Pancreas (tissue), 10 donors: ENCODE results near the gene C8B. TPM values are rescaled to one million over a fixed set of nuclear protein-coding genes. Genes with fewer than 3 reads are reported as not detected.

ENCODE experiments used
- ATAC-seq, 4 donors: fragments of 200-7000 bp; cut with Tn5 transposase; one replicate each; pipeline versions ENCODE4 v1.8.0 to v1.9.1; 2020; ENCODE audit warnings: mild to moderate bottlenecking in 4 of 4, moderate library complexity in 4 of 4
- DNase-seq, 6 donors: peaks; one replicate each; pipeline ENCODE4 v3.0.0-alpha.2; 2020
- FAIRE-seq: peaks from 2 replicates; lab custom pipeline; 2012; peaks lifted over from hg19 to GRCh38; lab: Jason Lieb, UNC
- H3K27ac ChIP-seq, 4 donors: fragments of 200-600 bp; sonication (generic); 1 replicate in 3 of 4; 2 replicates in 1 of 4; pipeline versions ENCODE4 v1.5.0 to v1.8.0; 2020
- H3K27me3 ChIP-seq, 4 donors: fragments of 200-600 bp; one replicate each; pipeline ENCODE4 v1.8.0; 2021
- H3K36me3 ChIP-seq, 3 donors: fragments of 200-600 bp; sonication (generic) in 1 of 3; one replicate each; pipeline versions ENCODE4 v1.5.0 to v1.8.0; 2020 to 2021
- H3K4me1 ChIP-seq, 3 donors: fragments of 200-600 bp; one replicate each; pipeline ENCODE4 v1.8.0; 2021
- H3K4me3 ChIP-seq, 4 donors: fragments of 200-600 bp; sonication (generic) in 2 of 4; one replicate each; pipeline versions ENCODE4 v1.5.0 to v1.8.0; 2020 to 2021
- H3K9me3 ChIP-seq, 4 donors: fragments of 200-600 bp; one replicate each; pipeline ENCODE4 v1.8.0; 2021
- CTCF ChIP-seq, 4 donors: fragments of 200-600 bp; sonication (generic) in 3 of 4; IDR thresholded peaks; one replicate each; pipeline versions ENCODE4 v1.5.0 to v1.8.0; 2021; ENCODE audit warnings: antibody characterized with exemption in 4 of 4
- WGBS, 2 donors: extraction: QIAGEN DNeasy Blood & Tissue Kit; methylation state at CpG; one replicate each; pipeline ENCODE4 v1.1.7; 2013; 5-methylcytosine and 5-hydroxymethylcytosine counted together
- intact Hi-C, 3 donors: fragments of 100-400 bp; cut with DNase I; formaldehyde crosslinking; loops; one replicate each; pipeline versions ENCODE4 v1.11.1 to v1.14.2; 2022
- polyA plus RNA-seq, 2 donors: library from polyadenylated mRNA; stranded (reverse); fragments of 200-250 nt; gene quantifications; one replicate each; pipeline ENCODE4 v1.2.3, GENCODE V29; 2013
- total RNA-seq, 6 donors: library from RNA; stranded (reverse); fragmentation: NEBNext Ultra II Directional in 4 of 6; extraction: Animal tissue kit (Norgen Biotek cat#: 25700) in 4 of 6; gene quantifications; one replicate each; pipeline versions ENCODE4 v1.2.1 to v1.2.4, GENCODE V29; 2021 to 2023
- donor health status: healthy with polysubstance abuse.
- donor health status: DM: no; HTN: no; CAD: no; lungs with moderate emphysema.
- donor health status: DM: no; HTN: no; CAD: no.
- donor health status: control.
- donor health status: control.
- donor health status: Bipolar disorder and iron deficiency.
- donor health status: DM: yes; HTN: yes; CAD: no.
- donor health status: DM: no; HTN: no; CAD: no.
- donor health status: DM: no; HTN: no; CAD: no.
- donor health status: DM: yes; HTN: yes; CAD: no.

The C8B gene
- total and polyA plus RNA-seq, 8 donors = 0.05 to 0.28 (median 0.18) TPM; not detected in 4

GRCh38 chr1:56964349-56965017 is 1.3 kb downstream of the C8B start:
- Histone ChIP-seq H3K4me3 (no peak overlapping the region), H3K27me3 (no peaks in the 10 kb centered on the region), H3K4me1 (peaks cover 0 to 10% (median 0%) of the 10 kb centered on the region in 3 donors), H3K9me3 (no peaks in the 10 kb centered on the region), H3K36me3 (no peaks in the 10 kb centered on the region), H3K27ac (no peak overlapping the region)
- intact Hi-C loops = no loop called here
- DNase-seq = no peak
- ATAC-seq = no peak
- TF ChIP-seq CTCF (IDR thresholded peaks at IDR 0.05) = no peak
- FAIRE-seq = no peak
- 85 to 90% methylated on average over 9 of the region's 9 CpGs for WGBS, 2 donors

- ATAC-seq (no peak), FAIRE-seq (no peak), DNase-seq (no peak)
- no peak for TF ChIP-seq CTCF (IDR thresholded peaks at IDR 0.05)
- H3K4me3 ChIP-seq = no peak overlapping the region
- intact Hi-C loops = no loop called here
- WGBS, 2 donors = 73 to 74% methylated on average over 4 of the region's 4 CpGs
- H3K9me3 ChIP-seq = no peaks in the 10 kb centered on the region
- H3K27me3 ChIP-seq = no peaks in the 10 kb centered on the region
- H3K36me3 ChIP-seq = no peaks in the 10 kb centered on the region
- no peak overlapping the region for H3K27ac ChIP-seq
- peaks cover 0 to 10% (median 0%) of the 10 kb centered on the region in 3 donors for H3K4me1 ChIP-seq
These were observed 2.1 kb downstream of the C8B start for GRCh38 chr1:56963667-56964066.

GRCh38 chr1:56961426-56961825 is 4.4 kb downstream of the C8B start:
- ATAC-seq (no peak), FAIRE-seq (no peak), DNase-seq (no peak)
- no peak overlapping the region for H3K4me3 ChIP-seq
- WGBS, 2 donors = 82 to 84% methylated on average over 10 of the region's 10 CpGs
- no peaks in the 10 kb centered on the region for H3K27me3 ChIP-seq
- TF ChIP-seq CTCF (IDR thresholded peaks at IDR 0.05) = no peak
- intact Hi-C loops = no loop called here
- H3K4me1 ChIP-seq = peaks cover 0 to 4% (median 0%) of the 10 kb centered on the region in 3 donors
- H3K9me3 ChIP-seq = no peaks in the 10 kb centered on the region
- no peaks in the 10 kb centered on the region for H3K36me3 ChIP-seq
- no peak overlapping the region for H3K27ac ChIP-seq

- Histone ChIP-seq H3K27me3 (no peaks in the 10 kb centered on the region), H3K36me3 (no peaks in the 10 kb centered on the region), H3K9me3 (no peaks in the 10 kb centered on the region), H3K4me1 (no peaks in the 10 kb centered on the region), H3K4me3 (no peak overlapping the region), H3K27ac (no peak overlapping the region)
- no peak for FAIRE-seq
- no peak for TF ChIP-seq CTCF (IDR thresholded peaks at IDR 0.05)
- ATAC-seq = no peak
- DNase-seq = no peak
- 81 to 96% methylated on average over 2 of the region's 2 CpGs for WGBS, 2 donors
- intact Hi-C loops = no loop called here
These were observed 7.3 kb downstream of the C8B start for GRCh38 chr1:56958526-56958925.

- FAIRE-seq = no peak
- no peak for DNase-seq
- no peak for ATAC-seq
- no peak overlapping the region for H3K4me3 ChIP-seq
- WGBS, 2 donors = 48 to 55% methylated on average over 3 of the region's 3 CpGs
- H3K9me3 ChIP-seq = no peaks in the 10 kb centered on the region
- H3K4me1 ChIP-seq = no peaks in the 10 kb centered on the region
- TF ChIP-seq CTCF (IDR thresholded peaks at IDR 0.05) = no peak
- intact Hi-C loops = no loop called here
- no peaks in the 10 kb centered on the region for H3K36me3 ChIP-seq
- no peaks in the 10 kb centered on the region for H3K27me3 ChIP-seq
- H3K27ac ChIP-seq = no peak overlapping the region
These were observed 7.9 kb downstream of the C8B start for GRCh38 chr1:56957931-56958330.
